RPMI8226 (cell line): ENCODE results near the gene BAX.
A peak's percentile ranks its signal among the peaks of the same experiment; 100 is the strongest.

Experiments used
- DNase-seq: peaks from one replicate; pipeline ENCODE4 v3.0.0-alpha.2; 2015

BAX gene

GRCh38 chr19:48963371-48964204, 8.9 kb downstream of the BAX start:
- DNase-seq: peak; percentile 71

GRCh38 chr19:48964205-48965039, 9.7 kb downstream of the BAX start:
- no peak for DNase-seq

GRCh38 chr19:48965040-48965805, 10.5 kb downstream of the BAX start, which contains the start of gene FTL:
Gene FTL, plus strand, starts transcription at chr19:48965309. Its CDS starts 199 bp downstream, at chr19:48965508.
- DNase-seq: peak; percentile 95

DNA sequence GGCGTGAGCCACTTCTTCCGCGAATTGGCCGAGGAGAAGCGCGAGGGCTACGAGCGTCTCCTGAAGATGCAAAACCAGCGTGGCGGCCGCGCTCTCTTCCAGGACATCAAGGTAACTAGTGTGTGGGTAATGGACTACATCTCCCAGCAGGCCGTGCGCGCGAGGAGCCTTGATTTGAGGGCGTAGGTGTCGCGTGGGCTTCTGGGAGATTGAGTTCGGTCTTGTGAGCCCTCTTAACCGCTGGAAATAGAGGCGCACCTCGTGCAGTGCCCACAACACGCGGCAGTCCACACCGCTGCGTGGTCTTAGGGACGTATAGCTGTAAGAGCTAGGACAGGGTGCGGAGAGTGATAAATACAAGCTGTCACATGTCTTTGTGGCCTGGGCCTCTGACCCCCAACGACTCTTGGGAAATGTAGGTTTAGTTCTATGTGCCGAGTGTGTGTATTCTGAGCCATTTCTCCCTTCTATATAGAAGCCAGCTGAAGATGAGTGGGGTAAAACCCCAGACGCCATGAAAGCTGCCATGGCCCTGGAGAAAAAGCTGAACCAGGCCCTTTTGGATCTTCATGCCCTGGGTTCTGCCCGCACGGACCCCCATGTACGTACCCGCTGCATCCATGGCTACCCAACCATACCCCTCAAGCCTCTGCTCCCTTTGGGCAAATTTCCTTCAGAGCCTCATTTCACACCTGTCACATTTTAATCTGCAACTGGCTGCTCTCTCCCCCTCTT, 11.3 kb downstream of the BAX start:
- DNase-seq: peak; percentile 87

- DNase-seq: peak; percentile 46
Observed at GRCh38 chr19:48966541-48967345, 12.1 kb downstream of the BAX start.

- DNase-seq: peak; percentile 88
Observed at GRCh38 chr19:48967346-48968178, 12.9 kb downstream of the BAX start.

DNA sequence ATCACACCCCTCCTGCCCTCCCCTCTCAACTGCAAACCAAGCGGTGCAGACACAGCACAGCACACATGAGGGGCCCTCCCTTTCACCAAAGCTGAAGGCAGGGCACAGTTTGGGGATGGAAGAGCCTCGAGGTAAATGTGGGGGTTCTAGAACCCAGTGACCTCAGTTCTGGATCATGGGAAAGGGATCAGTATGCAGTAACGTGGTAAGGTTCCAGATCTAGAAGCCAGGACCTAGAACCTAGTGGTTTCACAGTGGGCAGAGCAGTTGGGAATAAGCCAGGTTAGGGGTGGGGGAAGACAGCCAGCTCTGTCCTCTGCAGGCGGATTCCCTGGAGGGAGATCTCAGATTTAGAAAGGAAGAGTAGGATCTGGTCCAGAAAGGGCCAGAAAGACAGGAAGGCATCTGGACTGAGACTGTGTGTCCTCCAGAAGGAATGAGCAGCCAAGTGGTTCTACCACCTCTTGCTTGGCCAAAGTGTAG, 13.5 kb downstream of the BAX start:
- DNase-seq: no peak

- DNase-seq: no peak
Observed at GRCh38 chr19:48968813-48969218, 14.1 kb downstream of the BAX start.

DNA sequence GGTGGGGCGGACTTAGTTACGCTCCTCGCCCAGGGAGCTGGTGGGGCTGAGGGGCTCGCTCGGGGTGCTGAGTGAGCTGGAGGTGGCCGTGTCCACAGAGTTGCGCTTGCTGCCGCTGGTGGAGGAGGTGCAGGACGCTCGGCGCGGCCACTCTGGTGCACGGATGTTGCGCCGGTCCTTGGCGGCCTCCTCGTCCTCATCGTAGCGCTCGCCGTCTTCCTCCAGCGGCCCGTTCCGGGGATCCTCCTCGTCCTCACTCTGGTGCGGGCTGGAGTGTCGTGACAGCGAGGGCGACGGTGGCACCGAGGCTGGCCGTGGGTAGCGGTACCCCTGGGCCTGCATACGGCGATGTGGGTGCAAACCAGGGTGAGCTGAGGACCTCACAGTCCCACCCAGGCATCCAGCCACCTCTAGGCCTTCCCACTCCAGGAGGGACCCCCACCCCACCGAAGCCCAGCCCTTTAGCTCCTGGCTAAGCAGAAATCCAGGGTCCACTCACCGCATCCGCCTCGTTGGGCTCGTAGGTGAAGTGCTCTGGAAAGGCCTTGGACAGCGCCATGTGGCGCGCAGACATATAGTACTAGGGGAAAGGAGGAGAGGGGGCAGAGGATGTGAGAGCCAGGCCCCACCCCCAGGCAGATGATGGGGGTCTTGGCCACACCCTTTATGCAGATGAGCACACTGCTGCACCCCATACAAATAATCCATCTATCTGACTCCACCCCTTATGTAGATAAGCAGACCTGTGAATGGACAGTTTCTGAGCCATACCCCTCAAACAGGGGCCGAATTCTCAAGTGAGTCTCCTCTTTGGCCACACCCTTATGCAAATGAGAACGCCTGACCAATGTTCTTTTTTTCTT, 14.8 kb downstream of the BAX start:
- no peak for DNase-seq

GRCh38 chr19:48970139-48970766, 15.6 kb downstream of the BAX start:
- DNase-seq: no peak

GRCh38 chr19:48970923-48971395, 16.3 kb downstream of the BAX start:
- peak; percentile 61 for DNase-seq

GRCh38 chr19:48975947-48976847, 21.5 kb downstream of the BAX start:
- DNase-seq: no peak

GRCh38 chr19:48977061-48977460, 22.4 kb downstream of the BAX start:
- DNase-seq: no peak

GRCh38 chr19:48982280-48982679, 27.6 kb downstream of the BAX start:
- DNase-seq: no peak

- DNase-seq: no peak
Observed at GRCh38 chr19:48985711-48986110, 31.0 kb downstream of the BAX start.

DNA sequence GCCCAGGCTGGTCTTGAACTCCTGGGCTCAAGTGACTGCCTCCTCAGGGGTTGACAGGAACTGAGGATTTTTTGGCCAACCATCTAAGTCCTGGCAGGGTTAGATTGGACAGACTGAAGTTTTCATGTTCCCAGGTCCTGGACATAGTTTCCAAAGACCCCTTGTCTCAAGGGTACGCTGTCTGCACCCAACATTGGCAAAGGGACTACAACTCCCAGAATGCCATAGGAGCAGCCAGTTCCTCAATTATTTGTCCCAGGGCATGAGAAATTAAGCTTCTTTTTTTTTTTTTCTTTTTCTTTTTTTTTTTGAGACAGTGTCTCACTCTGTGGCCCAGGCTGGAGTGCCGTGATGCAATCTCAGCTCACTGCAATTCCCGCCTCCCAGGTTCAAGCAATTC, 31.5 kb downstream of the BAX start:
- no peak for DNase-seq

DNA sequence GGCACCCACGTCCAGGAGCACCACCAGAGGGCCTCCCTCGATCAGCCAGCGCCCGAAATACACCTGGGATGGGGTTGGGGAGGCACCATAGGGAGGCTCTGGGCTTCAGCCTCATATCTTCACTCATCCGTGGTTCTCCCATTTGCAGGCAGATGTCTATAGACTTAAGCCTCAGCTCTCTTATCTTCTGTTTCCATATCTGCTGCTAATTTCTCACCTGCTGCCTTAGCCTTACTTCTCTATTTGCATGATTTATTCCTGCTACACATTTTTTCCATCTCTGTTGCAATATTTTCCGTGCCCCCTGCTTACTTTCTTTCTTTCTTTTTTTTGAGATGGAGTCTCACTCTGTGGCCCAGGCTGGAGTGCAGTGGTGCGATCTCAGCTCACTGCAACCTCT, 32.6 kb downstream of the BAX start:
- no peak for DNase-seq

DNA sequence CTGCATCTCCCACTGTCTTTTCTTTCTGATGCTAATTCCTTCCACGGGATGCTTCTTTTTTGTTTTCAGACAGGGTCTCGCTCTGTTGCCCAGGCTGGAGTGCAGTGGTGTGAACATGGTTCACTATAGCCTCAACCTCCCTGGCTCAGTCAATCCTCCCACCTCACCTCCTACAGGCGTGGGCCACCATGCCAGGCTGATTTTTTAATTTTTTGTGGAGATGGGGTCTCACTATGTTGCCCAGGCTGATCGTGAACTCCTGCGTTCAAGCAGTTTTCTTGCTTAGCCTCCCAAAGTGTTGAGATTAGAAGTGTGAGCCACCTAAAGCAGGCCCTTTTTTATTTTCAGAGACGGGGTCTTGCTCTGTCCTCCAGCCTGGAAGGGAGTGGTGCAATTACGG, 33.6 kb downstream of the BAX start:
- no peak for DNase-seq
